Hepatocyte (in vitro differentiated cells): ENCODE results near the gene EWSR1.

Experiments used
- CTCF ChIP-seq: fragments of 200-600 bp; sonication (generic); IDR thresholded peaks from 2 replicates; pipeline ENCODE4 v1.5.1; 2016; ENCODE audit warnings: antibody characterized with exemption, mild to moderate bottlenecking; ENCODE audit not compliant: poor library complexity
- EZH2 ChIP-seq: fragments of 200-600 bp; sonication (generic); IDR thresholded peaks from 2 replicates; pipeline ENCODE4 v1.6.1; 2016; ENCODE audit warnings: antibody characterized with exemption, mild to moderate bottlenecking, borderline replicate concordance
- EZH2phosphoT487 ChIP-seq: fragments of 200-600 bp; sonication (generic); IDR thresholded peaks from one replicate; pipeline ENCODE4 v1.6.1; 2018; ENCODE audit warnings: antibody characterized with exemption, mild to moderate bottlenecking, low read depth, moderate library complexity; ENCODE audit not compliant: unreplicated experiment, severe bottlenecking

- peak; percentile 41 for TF ChIP-seq CTCF
- TF ChIP-seq EZH2 = no peak
- TF ChIP-seq EZH2phosphoT487 = no peak
Measured at GRCh38 chr22:29313126-29313575, 45.1 kb downstream of the EWSR1 start.
